ENCODE data around the gene AZGP1.
A peak's percentile ranks its signal among the peaks of the same experiment; 100 is the strongest.
"Not testable (repeated sequence)": the region's sequence is repeated elsewhere in the genome, so short reads cannot be mapped to it uniquely, and the experiment has no call there.

The AZGP1 gene

DNA sequence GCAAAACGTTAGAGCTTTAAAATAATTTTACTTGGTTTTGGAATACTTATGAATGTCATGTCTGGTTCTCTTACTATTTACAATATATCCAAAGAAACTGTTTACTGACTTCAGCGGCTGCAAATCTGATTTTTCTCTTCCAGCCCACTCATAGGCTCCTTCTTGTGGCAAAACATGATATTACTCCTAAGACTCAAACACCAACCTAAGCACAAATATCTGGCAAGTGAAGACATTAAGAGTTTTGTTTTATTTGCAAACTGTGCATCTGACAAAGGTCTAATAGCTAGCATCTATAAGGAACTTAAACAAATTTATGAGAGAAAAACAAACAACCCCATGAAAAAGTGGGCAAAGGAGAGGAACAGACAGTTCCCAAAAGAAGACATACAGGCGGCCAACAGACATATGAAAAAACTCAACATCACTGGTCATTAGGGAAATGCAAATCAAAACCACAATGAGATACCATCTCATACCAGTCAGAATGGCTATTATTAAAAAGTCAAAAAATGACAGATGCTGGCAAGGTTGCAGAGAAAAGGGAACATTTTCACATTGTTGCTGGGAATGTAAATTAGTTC, 26.1 kb downstream of the AZGP1 start:
- DNase-seq: no peak

DNA sequence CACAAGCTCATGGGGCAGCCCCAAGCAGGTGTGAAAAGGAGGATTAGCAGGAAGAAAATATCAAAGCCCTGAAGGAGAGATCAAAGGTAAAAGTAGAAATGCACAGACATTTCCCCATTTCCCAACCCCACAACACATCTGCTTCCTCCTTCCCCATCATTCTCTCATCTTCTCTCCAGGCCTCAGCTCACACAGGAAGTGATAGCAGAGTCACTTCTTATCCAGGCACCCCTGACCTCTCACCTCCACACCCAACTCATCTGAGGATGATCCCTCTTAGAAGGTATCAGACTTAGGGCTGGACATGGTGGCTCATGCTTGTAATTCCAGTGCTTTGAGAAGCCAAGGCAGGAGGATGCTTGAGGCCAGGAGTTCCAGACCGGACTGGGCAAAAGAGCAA, 28.2 kb downstream of the AZGP1 start:
- DNase-seq: no peak

DNA sequence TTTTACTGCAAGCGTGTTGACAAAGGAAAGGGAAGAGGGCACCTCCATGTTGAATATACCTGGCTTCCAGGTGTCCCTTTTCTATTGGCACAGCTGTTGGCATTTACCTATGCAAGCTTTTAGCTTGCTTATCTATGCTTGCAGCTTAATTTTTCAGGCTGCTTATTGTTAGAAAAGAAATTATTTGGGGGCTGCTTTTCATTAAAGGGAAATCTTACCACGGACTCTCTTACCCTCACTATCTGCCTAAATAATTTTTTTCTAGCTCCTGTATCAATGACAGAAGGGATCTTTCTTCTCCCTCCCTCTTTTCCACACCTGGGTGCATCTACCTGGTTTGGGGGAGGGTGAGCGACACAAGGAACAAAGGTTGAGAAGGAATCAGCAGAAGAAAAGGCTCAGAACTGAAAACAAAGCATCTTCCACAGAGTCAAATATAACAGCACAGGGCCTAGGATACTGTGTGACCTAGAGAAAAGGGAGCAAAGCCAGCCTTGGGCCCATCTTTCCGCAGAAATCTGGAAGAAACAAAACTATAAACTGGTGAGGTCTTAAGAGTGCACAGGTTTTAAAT, 31.2 kb downstream of the AZGP1 start:
- no peak for DNase-seq

DNA sequence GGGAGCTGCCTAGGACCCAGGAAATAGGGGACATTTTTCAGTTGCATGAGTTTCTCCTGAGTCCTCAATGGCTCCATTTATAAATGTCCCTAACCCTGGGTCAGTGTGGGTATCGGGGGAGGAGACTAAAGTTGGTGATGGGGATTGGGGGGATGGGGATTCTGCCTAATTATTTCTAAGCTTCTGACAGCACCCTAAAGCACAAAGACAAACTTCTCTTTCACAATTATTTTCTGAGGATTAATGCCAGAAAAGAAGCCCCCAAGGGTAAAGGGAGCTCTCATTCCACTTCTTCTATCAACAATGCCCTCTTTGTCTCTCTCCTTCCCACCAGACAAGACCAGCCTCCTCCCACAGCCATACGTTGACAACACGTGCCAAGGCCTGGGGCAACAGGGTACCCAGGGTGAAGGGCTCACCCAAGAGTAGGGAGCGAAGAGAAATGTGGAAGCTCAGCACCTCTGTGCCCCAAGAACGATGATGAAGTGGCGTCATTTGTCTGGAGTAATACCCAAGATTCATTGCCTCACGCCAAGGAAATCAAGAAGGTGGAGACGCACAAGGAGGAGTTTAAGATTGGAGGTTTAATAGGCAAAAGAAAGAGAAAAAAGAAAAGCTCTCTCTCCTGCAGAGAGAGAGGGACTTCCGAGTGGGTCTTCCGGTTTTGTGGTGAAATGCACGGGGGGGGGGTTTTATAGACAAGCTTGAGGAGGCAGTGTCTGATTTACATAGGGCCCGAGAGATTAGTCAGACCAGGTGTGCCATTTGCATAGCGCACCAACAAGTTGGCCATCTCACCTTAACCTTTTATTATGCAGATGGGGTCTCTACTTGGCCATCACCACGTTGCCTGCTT, 32.0 kb downstream of the AZGP1 start:
- no peak for DNase-seq

DNA sequence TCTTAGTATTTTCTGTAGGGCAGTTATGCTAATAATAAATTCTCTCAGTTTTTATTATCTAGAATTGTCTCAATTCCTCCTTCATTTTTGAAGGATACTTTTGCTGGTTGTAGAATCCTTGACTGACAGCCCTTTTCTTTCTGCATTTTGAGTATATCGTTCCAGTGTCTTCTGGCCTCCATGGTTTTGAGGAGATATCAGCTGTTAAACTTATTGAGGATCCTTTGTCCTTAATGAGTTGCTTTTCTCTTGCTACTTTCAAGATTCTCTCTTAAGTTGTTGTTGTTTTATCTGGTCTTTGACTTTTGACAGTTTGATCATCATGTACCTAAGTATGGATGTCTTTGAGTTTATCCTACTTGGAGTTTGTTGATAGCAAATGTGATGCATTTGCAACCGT, 37.5 kb downstream of the AZGP1 start:
- no peak for DNase-seq

DNA sequence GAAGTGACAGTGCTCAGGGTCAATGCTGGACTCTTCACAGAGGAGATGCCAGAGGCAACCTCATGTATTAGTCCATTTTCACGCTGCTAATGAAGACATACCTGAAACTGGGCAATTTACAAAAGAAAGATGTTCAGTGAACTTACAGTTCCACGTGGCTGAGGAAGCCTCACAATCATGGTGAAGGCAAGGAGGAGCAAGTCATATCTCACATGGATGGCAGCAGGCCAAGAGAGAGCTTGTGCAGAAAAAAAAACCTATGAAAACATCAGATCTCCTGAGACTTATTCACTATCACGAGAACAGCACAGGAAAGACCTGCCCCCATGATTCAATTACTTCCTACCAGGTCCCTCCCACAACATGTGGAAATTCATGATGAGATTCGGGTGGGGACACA, 40.8 kb downstream of the AZGP1 start:
- DNase-seq: not testable (repeated sequence)

DNA sequence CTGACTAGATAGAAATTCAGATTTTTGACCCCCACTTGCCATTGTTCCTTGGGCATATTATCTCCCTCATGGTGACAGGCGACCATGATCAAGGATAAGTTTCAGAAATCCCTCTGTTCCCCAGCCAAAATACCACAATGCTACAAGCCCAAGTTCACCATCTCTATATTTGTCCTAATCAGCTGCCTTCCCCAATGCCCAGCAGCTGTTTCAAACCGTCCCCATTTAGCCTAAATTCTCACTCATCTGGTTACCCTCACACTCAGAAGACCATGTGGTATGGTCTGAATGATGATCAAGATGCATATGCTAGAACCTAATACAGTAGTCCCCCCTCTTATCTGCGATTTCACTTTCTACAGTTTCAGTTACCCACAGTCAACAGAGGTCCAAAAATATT, 45.5 kb downstream of the AZGP1 start:
- DNase-seq: no peak

DNA sequence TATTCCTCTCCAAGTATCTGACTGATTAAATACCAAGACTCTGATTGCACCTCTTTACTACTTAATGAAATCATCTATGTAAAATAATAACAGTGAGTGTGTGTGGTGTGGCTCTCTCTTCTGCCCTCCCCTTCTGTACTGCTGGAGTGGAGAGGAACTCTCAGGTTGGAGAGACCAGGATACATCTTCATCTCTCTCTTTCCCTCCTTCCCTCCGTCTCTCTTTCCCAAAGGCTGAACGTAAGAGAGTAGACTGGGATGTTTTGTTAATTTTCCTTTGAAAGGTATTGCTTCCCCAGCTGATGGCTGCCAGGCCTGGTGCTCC, 46.1 kb downstream of the AZGP1 start:
- no peak for DNase-seq

DNA sequence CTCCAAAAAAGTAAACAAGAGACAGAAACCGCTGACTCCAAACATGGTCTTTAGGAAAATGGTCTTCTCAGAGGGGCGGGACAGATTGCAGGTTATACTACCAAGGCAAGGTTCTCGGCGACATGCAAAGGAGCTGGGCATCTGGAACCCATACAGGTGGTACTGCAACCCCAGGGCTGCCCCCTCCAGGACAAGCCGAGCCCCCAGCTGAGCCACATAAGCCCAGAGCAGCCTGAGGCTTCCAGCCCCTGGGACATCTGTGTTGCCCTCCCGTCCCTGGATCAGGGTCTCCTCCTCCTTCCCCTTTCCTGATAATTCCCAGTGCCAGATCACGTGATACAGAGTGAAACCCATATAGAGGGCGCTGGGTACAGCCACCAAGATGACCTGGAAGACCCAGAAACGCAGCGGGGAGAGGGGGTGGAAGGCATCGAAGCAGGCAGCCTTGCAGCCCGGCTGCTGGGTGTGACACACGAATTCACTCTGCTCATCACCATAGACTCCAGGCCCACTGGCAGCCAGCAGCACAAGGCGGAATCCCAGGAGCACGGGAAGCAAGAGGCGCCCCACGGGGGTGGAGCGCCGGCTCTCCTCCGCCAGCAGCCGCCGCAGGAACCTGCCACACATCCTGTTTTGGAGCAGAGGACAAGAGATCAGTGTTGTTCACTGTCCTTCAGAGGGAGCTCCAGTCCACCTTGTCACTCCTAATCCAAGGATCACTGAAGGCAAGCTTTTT, 46.7 kb downstream of the AZGP1 start, which contains the start of gene GJC3:
Gene GJC3, minus strand, starts transcription at position 627 of the 736 bp plus-strand sequence. Its CDS starts 0 bp downstream, at position 627.
- no peak for DNase-seq

DNA sequence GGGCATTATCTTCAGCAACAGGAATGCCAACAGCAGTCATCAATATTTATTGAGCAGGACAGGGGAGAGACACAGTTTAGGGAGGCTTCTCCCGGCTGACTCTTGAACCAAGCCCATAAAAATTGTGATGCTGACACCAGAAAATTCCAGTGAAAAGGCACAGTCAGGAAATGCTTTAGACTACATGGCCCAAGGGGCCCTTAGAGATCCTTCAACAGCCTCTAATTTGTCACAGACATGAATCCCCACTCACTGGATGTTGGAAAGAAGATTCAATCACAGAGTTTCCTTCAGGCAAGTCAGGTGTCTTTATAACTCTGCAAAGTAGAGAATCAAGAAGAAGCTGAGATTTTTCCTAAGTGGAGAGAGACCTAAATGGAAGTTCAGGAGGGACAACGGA, 47.6 kb downstream of the AZGP1 start:
- DNase-seq: no peak

DNA sequence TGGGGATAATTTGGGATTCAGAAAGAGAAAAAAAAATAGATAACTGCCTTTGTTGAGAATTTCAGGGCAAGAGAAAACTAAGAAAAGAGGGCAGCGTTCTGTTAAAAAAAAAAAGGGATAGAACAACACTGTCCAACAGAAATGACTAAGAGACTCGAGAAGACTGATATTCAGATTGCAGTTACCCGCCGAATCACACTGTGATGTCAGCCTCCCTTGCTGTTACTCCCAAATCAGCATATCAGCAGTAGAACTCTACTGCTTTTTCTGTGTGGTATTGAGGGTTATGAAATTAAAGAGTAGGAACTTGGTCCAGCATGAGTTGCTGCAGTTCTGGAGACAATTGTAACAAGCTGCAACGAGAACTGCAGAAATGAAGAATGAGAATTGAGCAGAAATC, 48.3 kb downstream of the AZGP1 start:
- DNase-seq: no peak

DNA sequence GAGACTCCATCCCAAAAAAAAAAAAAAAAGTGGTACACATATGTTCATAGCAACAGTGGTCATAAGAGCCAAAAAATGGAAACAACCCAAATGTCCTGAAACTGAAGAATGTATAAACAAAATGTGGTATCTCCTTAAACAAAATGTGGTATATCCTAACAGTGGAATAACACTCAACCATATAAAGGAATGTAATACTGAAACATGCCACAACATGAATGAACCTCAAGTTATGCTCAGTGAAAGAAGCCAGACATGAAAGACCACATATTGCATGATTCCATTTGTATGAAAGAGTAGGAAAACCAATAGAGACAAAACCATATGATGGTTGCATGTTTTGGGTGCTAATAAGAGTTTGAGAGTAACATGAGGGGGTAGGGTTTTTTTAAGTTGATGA, 49.5 kb downstream of the AZGP1 start:
- no peak for DNase-seq

DNA sequence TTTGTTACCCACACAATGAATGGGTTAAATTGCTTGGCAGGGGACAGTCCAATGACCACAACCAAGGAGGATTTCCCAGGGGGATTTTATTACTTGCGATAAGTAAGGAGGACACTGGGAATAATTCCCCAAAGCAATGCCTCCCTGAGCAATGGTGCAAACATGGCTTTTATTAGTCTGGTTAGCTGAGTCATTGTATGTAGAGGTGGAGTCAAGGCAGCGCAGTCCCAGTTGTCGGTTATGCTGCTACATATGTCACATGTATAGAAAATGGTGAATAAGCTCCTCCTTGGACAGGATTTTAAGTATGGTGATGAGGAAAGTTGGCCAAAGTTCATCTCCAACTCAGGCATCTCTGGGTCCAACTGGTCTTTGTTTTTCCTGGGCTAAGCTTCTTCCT, 52.6 kb downstream of the AZGP1 start:
- DNase-seq: no peak

DNA sequence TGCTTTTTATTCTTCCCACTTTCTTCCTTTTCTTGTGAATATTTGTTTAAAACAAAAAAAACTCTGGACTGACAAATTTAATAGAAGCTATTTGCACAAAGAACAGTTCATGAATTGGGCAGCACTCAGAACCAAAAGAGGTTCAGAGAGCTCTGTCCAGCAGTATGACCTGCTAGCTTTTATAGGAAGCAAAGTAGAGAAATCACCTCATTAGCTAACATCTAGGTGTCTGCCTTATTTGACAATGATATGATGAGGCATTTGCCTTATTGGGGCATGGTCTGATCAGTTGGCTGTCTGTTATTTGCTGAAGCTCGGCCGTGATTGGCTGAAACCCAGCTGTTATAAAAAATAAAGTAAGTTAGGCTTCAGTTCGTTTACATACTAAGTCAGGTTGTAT, 55.7 kb downstream of the AZGP1 start:
- no peak for DNase-seq

DNA sequence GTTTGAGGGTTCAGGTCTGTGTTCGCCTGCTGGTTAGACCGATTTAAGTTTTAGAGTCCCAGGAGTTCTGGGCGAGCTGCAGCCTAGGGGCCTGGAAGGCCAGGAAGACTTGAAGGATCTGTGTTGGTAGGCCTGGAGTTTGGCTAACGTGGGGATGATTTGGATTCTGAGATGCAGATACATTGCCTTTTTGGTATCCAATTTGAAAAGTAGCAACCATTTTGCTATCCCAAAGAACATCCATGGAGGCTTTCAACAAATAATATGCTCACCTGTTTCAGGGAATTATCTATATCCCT, 56.1 kb downstream of the AZGP1 start:
- DNase-seq: no peak

DNA sequence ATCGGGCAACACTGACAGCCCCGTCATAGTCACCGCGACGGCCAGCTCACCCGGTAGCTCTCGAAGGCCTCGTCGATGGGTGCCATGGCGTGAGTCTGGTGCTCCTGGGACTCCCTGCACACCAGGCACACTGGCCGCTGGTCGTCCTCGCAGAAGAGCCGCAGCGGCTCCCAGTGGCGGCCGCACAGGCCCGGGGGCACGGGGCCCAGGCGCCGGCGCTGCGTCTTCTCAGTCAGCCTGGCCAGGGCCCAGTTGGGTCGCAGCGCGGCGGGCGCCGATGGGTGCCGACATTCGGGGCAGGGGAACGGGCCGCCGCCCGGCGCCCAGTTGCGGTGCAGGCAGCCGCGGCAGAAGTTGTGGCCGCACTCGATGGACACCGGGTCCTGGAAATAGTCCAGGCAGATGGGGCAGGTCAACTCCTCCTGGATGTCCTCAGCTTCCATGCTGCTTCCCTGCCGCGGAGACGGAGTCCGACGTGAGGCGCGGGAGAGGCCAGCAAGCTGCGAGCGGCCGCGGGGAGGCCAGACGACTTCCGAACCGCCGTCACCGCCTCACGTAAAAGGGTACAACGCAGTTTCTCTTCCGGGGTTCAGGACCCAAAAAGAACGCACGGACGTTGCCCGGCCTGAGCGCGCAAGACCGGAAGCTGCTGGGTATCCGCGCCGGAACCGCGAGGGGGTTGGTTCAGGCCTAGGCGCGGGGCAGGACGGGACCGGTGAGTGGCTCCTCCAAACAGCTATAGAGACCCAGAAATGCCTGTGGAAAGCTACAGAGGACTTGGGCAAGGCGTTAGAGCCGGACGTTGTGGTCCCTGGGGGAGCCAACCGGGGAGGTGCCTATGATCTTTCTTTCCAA, 56.6 kb downstream of the AZGP1 start, which contains the start of gene TRIM4:
Gene TRIM4, minus strand, starts transcription at position 572 of the 855 bp plus-strand sequence. Its CDS starts 129 bp downstream, at position 443.
- DNase-seq: peak; percentile 83

Data from activated gamma-delta T cell (primary cell).